Hepatocyte (in vitro differentiated cells): ENCODE results near the gene NUP54.

Experiments
- EZH2 ChIP-seq: fragments of 200-600 bp; sonication (generic); IDR thresholded peaks from 2 replicates; pipeline ENCODE4 v1.6.1; 2016; ENCODE audit warnings: antibody characterized with exemption, mild to moderate bottlenecking, borderline replicate concordance
- EZH2phosphoT487 ChIP-seq: fragments of 200-600 bp; sonication (generic); IDR thresholded peaks from one replicate; pipeline ENCODE4 v1.6.1; 2018; ENCODE audit warnings: antibody characterized with exemption, mild to moderate bottlenecking, low read depth, moderate library complexity; ENCODE audit not compliant: unreplicated experiment, severe bottlenecking
- TF ChIP-seq, protein P1 (sequence below): fragments of 200-600 bp; sonication (generic); IDR thresholded peaks from 2 replicates; pipeline ENCODE4 v1.5.1; 2016; ENCODE audit warnings: antibody characterized with exemption, mild to moderate bottlenecking; ENCODE audit not compliant: poor library complexity

DNA sequence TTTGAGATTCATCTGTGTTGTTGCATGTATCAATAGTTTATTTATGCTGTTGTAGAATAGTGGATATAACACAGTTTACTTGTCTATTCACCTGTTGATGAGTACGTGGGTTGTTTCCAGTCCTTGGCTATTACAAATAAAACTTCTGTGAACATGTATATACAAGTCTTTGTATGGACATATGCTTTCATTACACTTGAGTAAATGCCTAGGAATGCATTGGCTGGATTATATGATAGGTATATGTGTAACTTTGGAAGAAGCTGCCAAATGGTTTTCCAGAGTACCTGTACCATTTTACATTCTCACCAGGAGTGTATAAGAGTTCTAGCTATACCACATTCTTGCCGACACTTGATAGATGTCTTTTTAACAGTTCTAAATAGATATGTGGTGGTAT, 57.1 kb downstream of the NUP54 start:
- TF ChIP-seq EZH2 = no peak
- TF ChIP-seq, protein P1, sequence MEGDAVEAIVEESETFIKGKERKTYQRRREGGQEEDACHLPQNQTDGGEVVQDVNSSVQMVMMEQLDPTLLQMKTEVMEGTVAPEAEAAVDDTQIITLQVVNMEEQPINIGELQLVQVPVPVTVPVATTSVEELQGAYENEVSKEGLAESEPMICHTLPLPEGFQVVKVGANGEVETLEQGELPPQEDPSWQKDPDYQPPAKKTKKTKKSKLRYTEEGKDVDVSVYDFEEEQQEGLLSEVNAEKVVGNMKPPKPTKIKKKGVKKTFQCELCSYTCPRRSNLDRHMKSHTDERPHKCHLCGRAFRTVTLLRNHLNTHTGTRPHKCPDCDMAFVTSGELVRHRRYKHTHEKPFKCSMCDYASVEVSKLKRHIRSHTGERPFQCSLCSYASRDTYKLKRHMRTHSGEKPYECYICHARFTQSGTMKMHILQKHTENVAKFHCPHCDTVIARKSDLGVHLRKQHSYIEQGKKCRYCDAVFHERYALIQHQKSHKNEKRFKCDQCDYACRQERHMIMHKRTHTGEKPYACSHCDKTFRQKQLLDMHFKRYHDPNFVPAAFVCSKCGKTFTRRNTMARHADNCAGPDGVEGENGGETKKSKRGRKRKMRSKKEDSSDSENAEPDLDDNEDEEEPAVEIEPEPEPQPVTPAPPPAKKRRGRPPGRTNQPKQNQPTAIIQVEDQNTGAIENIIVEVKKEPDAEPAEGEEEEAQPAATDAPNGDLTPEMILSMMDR = no peak
- TF ChIP-seq EZH2phosphoT487 = no peak
